ENCODE data around the gene CPVL.
"Not testable (repeated sequence)": the region's sequence is repeated elsewhere in the genome, so short reads cannot be mapped to it uniquely, and the experiment has no call there.

The CPVL gene

DNA sequence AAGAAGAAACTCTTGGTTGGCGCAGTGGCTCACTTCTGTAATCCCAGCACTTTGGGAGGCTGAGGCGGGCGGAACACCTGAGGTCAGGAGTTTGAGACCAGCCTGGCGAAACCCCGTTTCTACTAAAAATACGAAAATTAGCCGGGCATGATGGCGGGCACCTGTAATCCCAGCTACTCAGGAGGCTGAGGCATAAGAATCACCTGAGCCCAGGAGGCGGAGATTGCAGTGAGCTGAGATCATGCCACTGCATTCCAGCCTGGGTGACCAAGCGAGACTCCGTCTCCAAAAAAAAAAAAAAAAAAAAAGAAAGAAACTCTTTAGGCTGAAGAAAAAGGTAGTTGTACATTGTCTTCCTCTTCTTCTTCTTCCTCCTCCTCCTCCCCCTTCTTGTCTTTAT lies 53.2 kb downstream of the CPVL start:
- not testable (repeated sequence) for DNase-seq

GRCh38 chr7:29091715-29092114 lies 54.6 kb downstream of the CPVL start:
- no peak for DNase-seq

GRCh38 chr7:29090836-29091601 lies 55.3 kb downstream of the CPVL start:
- peak in 7 of 56 donors; percentile 3 to 35 (median 16) for DNase-seq

GRCh38 chr7:29090151-29090805 lies 56.1 kb downstream of the CPVL start:
- no peak for DNase-seq

DNA sequence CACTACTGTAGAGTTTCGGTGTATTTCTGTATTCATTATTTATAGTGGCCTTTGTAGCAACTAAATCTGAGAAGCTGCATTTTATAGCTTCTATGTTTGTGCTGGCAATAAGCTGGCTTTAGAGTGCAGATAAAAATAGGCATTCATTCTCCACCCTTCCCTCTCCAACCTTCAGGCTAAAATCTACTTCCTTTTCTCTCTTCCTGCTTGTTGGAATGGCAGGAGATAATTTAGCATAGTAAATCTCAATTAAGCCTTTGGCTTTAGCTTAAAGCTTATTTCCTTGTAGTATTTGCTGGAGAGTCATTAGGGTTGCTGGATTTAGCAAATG lies 58.5 kb downstream of the CPVL start:
- DNase-seq = no peak

- DNase-seq = no peak
Observed at GRCh38 chr7:29086545-29086944, 59.8 kb downstream of the CPVL start.

- DNase-seq = no peak
Observed at GRCh38 chr7:29084832-29085231, 61.5 kb downstream of the CPVL start.

- DNase-seq = no peak
Observed at GRCh38 chr7:29080803-29081202, 65.5 kb downstream of the CPVL start.

GRCh38 chr7:29078311-29079260 lies 67.8 kb downstream of the CPVL start:
- DNase-seq = no peak

DNA sequence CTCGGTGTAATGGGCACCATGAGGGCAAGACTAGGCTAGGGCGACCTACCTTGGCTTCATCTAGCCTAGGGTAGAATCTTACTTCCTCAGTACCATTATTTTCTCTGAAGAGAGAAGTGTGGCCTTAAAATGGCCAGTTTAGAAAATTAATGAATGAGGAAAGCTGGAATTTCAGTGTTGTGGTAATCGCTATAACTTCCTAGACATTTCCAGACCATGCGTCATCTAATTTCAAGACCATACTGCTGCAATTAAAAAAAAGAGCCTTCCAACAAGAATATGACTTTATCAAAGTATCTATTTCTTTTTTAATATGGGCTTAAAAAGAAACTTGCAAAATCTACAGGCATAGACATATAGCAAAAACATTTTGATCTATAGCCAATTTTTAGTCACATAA lies 68.5 kb downstream of the CPVL start:
- DNase-seq = no peak

- DNase-seq = no peak
Observed at GRCh38 chr7:29077176-29077575, 69.2 kb downstream of the CPVL start.

DNA sequence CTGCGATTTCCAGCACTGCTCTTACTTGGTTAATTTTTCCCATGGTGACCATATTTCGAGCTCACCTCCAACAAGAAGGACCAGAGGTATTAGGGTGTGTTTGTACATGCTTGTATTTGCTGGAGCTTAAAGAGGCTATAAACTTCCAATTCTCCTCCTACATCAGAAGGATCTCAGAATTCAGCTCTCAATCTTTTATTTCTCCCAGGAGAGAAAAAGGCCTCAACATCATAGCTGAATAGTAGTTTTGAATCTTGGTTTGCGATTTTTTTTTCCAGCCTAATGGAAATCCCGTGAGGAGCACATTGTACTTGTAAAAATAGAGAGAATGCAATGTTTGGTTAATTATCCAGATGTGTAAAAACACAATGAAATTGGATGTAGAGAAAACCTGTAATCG lies 69.7 kb downstream of the CPVL start:
- DNase-seq = no peak

DNA sequence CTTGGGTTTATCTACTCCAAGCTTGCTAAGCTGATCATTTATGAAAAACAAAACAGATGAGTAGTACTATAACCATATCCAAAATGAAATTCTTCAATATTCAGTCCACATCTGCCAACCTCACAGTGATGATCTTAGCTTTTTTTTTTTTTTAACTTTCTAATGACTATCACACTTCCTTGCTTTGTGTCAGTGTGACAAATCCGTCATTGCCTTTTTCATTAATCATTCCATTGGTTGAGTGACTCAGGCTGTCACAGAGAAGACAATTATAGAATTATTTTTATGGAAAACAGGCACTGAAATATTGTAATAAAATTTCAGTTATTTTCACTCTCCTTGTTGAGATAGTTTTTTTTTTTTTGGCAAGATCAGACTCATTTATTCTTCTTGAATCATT lies 70.7 kb downstream of the CPVL start:
- no peak for DNase-seq

DNA sequence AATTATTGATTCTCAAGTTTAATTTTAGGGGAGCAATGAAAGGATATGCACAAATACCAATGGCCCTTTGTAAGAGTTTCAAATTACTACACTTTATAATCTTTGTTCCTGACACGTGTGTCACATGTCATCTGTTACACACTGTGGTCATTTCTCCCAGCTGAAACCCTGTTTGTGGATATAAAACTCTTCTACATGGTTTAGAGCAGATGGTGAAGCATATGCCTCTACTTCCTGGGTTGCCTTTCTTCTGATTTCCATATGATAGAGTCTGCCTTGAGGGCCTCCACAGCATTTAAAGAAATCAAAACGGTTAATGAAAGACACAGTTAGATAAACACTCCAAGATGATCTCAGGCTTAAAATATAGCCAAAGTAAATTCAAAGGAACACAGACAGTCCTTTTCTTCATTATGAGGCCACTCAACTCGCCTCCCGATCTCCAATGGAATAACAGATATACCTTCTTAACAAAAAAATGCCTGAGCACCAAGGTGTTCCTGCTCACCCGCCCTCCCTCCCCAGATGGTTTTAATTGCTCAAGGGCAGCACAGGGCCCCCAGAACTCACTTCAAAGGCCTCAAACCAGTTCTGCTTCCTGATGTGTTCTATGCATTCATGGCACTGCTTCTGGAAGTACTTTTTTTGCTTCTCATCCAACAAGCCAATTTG lies 75.0 kb downstream of the CPVL start:
- no peak for DNase-seq

GRCh38 chr7:29066641-29067040 lies 79.7 kb downstream of the CPVL start:
- DNase-seq = no peak

GRCh38 chr7:29065181-29065857 lies 81.0 kb downstream of the CPVL start:
- no peak for DNase-seq

DNA sequence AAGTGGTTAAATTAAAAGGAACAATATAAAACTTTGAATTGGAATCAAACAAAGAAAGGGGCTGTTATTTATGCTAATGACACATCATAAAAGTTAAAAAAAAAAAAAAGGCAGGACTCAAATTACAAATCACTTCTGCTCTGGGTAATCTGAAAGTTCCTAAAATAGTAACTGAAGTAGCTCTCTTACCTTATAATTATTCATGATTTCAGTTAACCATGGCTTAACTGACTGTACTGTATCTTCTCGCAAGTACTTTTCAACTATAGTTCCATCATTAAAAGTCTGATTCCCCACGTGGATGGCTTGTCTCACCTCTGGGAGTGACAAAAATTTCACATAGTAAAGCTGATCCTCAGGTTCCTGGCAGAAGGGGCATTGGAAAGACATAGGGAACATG lies 82.5 kb downstream of the CPVL start:
- DNase-seq = no peak

DNA sequence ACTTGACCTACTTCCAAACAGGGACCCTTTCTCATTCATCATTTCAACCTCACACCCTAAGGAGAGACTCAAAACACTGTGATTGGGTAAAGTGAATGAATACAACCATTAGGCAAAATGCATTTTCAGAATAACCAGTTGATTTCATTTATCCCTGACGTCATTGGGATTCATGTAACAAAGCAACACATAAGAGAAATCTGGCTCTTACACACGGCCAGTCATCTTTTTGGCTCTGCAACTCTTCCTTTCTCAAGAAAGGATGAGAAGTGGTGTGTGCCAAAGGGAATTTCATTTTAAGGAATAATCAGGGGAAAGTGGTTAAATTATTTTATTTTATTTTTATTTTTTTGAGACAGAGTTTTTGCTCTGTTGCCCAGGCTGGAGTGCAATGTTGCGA lies 83.1 kb downstream of the CPVL start:
- no peak for DNase-seq

GRCh38 chr7:29053105-29053872 lies 93.0 kb downstream of the CPVL start:
- DNase-seq = no peak

DNA sequence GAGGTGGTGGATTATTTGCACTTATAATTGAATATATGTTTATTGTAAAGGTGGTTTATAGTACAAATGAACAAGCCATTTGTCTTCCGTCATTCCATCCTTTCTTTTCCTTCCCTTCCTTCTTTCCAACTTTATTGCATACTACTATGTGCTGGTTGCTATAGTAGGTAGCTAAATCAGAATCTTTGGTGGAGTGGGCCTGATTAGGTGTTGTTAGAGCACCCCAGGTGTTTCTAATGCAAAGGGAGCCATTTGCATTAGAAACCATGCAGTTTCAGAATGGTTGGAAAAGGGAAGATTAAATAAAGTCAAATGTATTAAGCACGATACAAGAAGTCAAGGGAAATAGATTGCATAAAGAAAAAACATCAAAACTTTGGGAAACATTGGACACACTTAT lies 99.4 kb downstream of the CPVL start:
- no peak for DNase-seq
